Ascending aorta (tissue), 2 donors: ENCODE results near the gene HIBADH. TPM values are rescaled to one million over a fixed set of nuclear protein-coding genes. Genes with fewer than 3 reads are reported as not detected.

Experiments
- DNase-seq, 2 donors: peaks; one replicate each; pipeline ENCODE4 v3.0.0-alpha.2; 2019; ENCODE audit warnings: low spot score in 2 of 2
- H3K27ac ChIP-seq, 2 donors: fragments of 200-600 bp; sonication (generic); one replicate each; pipeline ENCODE4 v1.5.1; 2016 to 2017; ENCODE audit warnings: mild to moderate bottlenecking in 1 of 2
- H3K27me3 ChIP-seq: fragments of 200-600 bp; sonication (generic); one replicate; pipeline ENCODE4 v1.5.1; 2017
- H3K36me3 ChIP-seq, 2 donors: fragments of 200-600 bp; sonication (generic); one replicate each; pipeline ENCODE4 v1.5.1; 2016
- H3K4me1 ChIP-seq, 2 donors: fragments of 200-600 bp; sonication (generic); one replicate each; pipeline ENCODE4 v1.5.1; 2016 to 2017; ENCODE audit warnings: mild to moderate bottlenecking in 1 of 2
- H3K4me3 ChIP-seq, 2 donors: fragments of 200-600 bp; sonication (generic); one replicate each; pipeline ENCODE4 v1.5.1; 2016 to 2017; ENCODE audit warnings: mild to moderate bottlenecking in 1 of 2
- H3K9me3 ChIP-seq, 2 donors: fragments of 200-600 bp; sonication (generic); one replicate each; pipeline ENCODE4 v1.5.1; 2016
- CTCF ChIP-seq, 3 experiments: fragments of 200-600 bp in 2 of 3; fragments of 450-650 bp in 1 of 3; sonication (generic) in 2 of 3; IDR thresholded peaks; one replicate each; pipeline ENCODE4 v1.5.1; 2016 to 2019; ENCODE audit warnings: antibody characterized with exemption in 3 of 3, mild to moderate bottlenecking in 1 of 3, moderate library complexity in 1 of 3
- intact Hi-C: fragments of 100-400 bp; cut with DNase I; formaldehyde crosslinking; loops from one replicate; pipeline ENCODE4 v1.15.1; 2023
- total RNA-seq: library from RNA; depleted of rRNA; stranded (reverse); fragments of >200 nt; gene quantifications from one replicate; pipeline ENCODE4 v1.1.0, GENCODE V29; 2016

Gene HIBADH
- total RNA-seq, 1 donor from 2014 or later: 10.6 TPM

- Histone ChIP-seq H3K4me3 (no peak overlapping the region), H3K4me1 (no peaks in the 10 kb centered on the region), H3K36me3 (no peaks in the 10 kb centered on the region), H3K27me3 (no peaks in the 10 kb centered on the region), H3K9me3 (no peaks in the 10 kb centered on the region), H3K27ac (no peak overlapping the region)
- no peak for TF ChIP-seq CTCF (IDR thresholded peaks at IDR 0.05)
- no peak for DNase-seq
- intact Hi-C loops: no loop called here
Observed at GRCh38 chr7:27695096-27695495, 32.4 kb upstream of the HIBADH start.

GRCh38 chr7:27693794-27694193, 31.1 kb upstream of the HIBADH start:
- DNase-seq: no peak
- intact Hi-C loops: no loop called here
- H3K4me3 ChIP-seq: no peak overlapping the region
- H3K36me3 ChIP-seq: no peaks in the 10 kb centered on the region
- no peaks in the 10 kb centered on the region for H3K27me3 ChIP-seq
- H3K27ac ChIP-seq: no peak overlapping the region
- no peaks in the 10 kb centered on the region for H3K9me3 ChIP-seq
- no peaks in the 10 kb centered on the region for H3K4me1 ChIP-seq
- TF ChIP-seq CTCF (IDR thresholded peaks at IDR 0.05): no peak

- H3K4me1 ChIP-seq: no peaks in the 10 kb centered on the region
- intact Hi-C loops: no loop called here
- DNase-seq: no peak
- no peak for TF ChIP-seq CTCF (IDR thresholded peaks at IDR 0.05)
- no peaks in the 10 kb centered on the region for H3K27me3 ChIP-seq
- H3K36me3 ChIP-seq: no peaks in the 10 kb centered on the region
- H3K27ac ChIP-seq: no peak overlapping the region
- no peaks in the 10 kb centered on the region for H3K9me3 ChIP-seq
- H3K4me3 ChIP-seq: no peak overlapping the region
Observed at GRCh38 chr7:27690649-27691048, 28.0 kb upstream of the HIBADH start.

- no peak for TF ChIP-seq CTCF (IDR thresholded peaks at IDR 0.05)
- Histone ChIP-seq H3K36me3 (no peaks in the 10 kb centered on the region), H3K4me3 (no peak overlapping the region), H3K27me3 (no peaks in the 10 kb centered on the region), H3K4me1 (no peaks in the 10 kb centered on the region), H3K9me3 (no peaks in the 10 kb centered on the region), H3K27ac (no peak overlapping the region)
- intact Hi-C loops: no loop called here
- no peak for DNase-seq
Observed at GRCh38 chr7:27689591-27690164, 27.0 kb upstream of the HIBADH start.

- intact Hi-C loops: no loop called here
- H3K27me3 ChIP-seq: no peaks in the 10 kb centered on the region
- no peak for DNase-seq
- H3K4me1 ChIP-seq: no peaks in the 10 kb centered on the region
- H3K4me3 ChIP-seq: no peak overlapping the region
- no peak overlapping the region for H3K27ac ChIP-seq
- no peak for TF ChIP-seq CTCF (IDR thresholded peaks at IDR 0.05)
- H3K36me3 ChIP-seq: no peaks in the 10 kb centered on the region
- no peaks in the 10 kb centered on the region for H3K9me3 ChIP-seq
Observed at GRCh38 chr7:27689150-27689549, 26.5 kb upstream of the HIBADH start.

- Histone ChIP-seq H3K4me1 (no peaks in the 10 kb centered on the region), H3K9me3 (no peaks in the 10 kb centered on the region), H3K36me3 (no peaks in the 10 kb centered on the region), H3K27ac (no peak overlapping the region), H3K4me3 (no peak overlapping the region), H3K27me3 (no peaks in the 10 kb centered on the region)
- no peak for TF ChIP-seq CTCF (IDR thresholded peaks at IDR 0.05)
- no peak for DNase-seq
- intact Hi-C loops: no loop called here
Observed at GRCh38 chr7:27688646-27689045, 26.0 kb upstream of the HIBADH start.
